Choroid plexus epithelial cell (primary cell): Measurements from ENCODE around the gene PLXNA2.
A peak's percentile ranks its signal among the peaks of the same experiment; 100 is the strongest.

ENCODE experiments used
- DNase-seq: peaks from one replicate; pipeline ENCODE4 v3.0.0-alpha.2; 2010; ENCODE audit warnings: low read depth
- H3K4me3 ChIP-seq: 2 replicates; pipeline ENCODE4 v1.5.1; 2011; ENCODE audit warnings: low read depth, mild to moderate bottlenecking, control low read depth, low read length, moderate library complexity
- CTCF ChIP-seq: conservative IDR thresholded peaks from 2 replicates; pipeline ENCODE4 v1.5.1; 2011; ENCODE audit warnings: low read depth, mild to moderate bottlenecking, control low read depth, inconsistent platforms, low read length, moderate library complexity

The PLXNA2 gene

GRCh38 chr1:208154040-208154439 lies 90.1 kb downstream of the PLXNA2 start:
- no peak for TF ChIP-seq CTCF
- no peak overlapping the region for H3K4me3 ChIP-seq
- DNase-seq = no peak

- DNase-seq = no peak
- H3K4me3 ChIP-seq = no peak overlapping the region
- TF ChIP-seq CTCF = no peak
Observed at GRCh38 chr1:208153386-208153785, 90.8 kb downstream of the PLXNA2 start.

- DNase-seq = no peak
- TF ChIP-seq CTCF = no peak
- no peak overlapping the region for H3K4me3 ChIP-seq
Observed at GRCh38 chr1:208151728-208152598, 92.2 kb downstream of the PLXNA2 start.

GRCh38 chr1:208150833-208151458 lies 93.2 kb downstream of the PLXNA2 start:
- no peak for TF ChIP-seq CTCF
- no peak for DNase-seq

GRCh38 chr1:208149776-208150514 lies 94.2 kb downstream of the PLXNA2 start:
- no peak for TF ChIP-seq CTCF
- DNase-seq = peak; percentile 65
- no peak overlapping the region for H3K4me3 ChIP-seq

More at GRCh38 chr1:208150833-208151458, 93.2 kb downstream of the PLXNA2 start:
- no peak overlapping the region for H3K4me3 ChIP-seq

- no peak overlapping the region for H3K4me3 ChIP-seq
- DNase-seq = no peak
Observed at GRCh38 chr1:208149213-208149612, 95.0 kb downstream of the PLXNA2 start.

More at GRCh38 chr1:208149213-208149612, 95.0 kb downstream of the PLXNA2 start:
- TF ChIP-seq CTCF = no peak
